ENCODE measurements around the gene ADAM10. TPM values are rescaled to one million over a fixed set of nuclear protein-coding genes. Genes with fewer than 3 reads are reported as not detected.

Gene ADAM10
- total and polyA plus RNA-seq, 11 donors: 8.4 to 128 (median 67.0) TPM

- no peak for DNase-seq
- 93 to 97% (median 94%) methylated on average over 6 of the region's 6 CpGs for WGBS, 4 donors
- peaks cover 0 to 72% (median 29%) of the 10 kb centered on the region in 9 donors for H3K36me3 ChIP-seq
Measured at GRCh38 chr15:58611731-58612676, 137.5 kb downstream of the ADAM10 start.

GRCh38 chr15:58608711-58609110 is 140.8 kb downstream of the ADAM10 start:
- Histone ChIP-seq H3K27me3 (no peaks in the 10 kb centered on the region), H3K36me3 (peaks cover 0 to 60% (median 42%) of the 10 kb centered on the region in 9 donors), H3K4me1 (peaks cover 0 to 15% (median 0%) of the 10 kb centered on the region in 12 donors), H3K27ac (no peak overlapping the region), H3K4me3 (no peak overlapping the region), H3K9me3 (peaks cover 0 to 8% (median under 1%) of the 10 kb centered on the region in 12 donors)
- TF ChIP-seq CTCF (IDR thresholded peaks at IDR 0.05): no peak
- no peak for TF ChIP-seq POLR2A (IDR thresholded peaks at IDR 0.05)
- 79 to 92% (median 87%) methylated on average over 1 of the region's 1 CpG for WGBS, 4 donors
- ATAC-seq (no peak), DNase-seq (no peak)
- intact Hi-C loops (cut with DNase I): no loop called here

More at GRCh38 chr15:58611731-58612676, 137.5 kb downstream of the ADAM10 start:
- Histone ChIP-seq H3K27me3 (no peaks in the 10 kb centered on the region), H3K4me3 (no peak overlapping the region), H3K9me3 (peaks cover 0 to 36% (median 14%) of the 10 kb centered on the region in 12 donors), H3K4me1 (peaks cover 0 to 15% (median 0%) of the 10 kb centered on the region in 12 donors), H3K27ac (no peak overlapping the region)
- intact Hi-C loops (cut with DNase I): no loop called here
- ATAC-seq: peak in 1 of 4 donors; percentile 27
- TF ChIP-seq POLR2A (IDR thresholded peaks at IDR 0.05) (no peak), CTCF (IDR thresholded peaks at IDR 0.05) (no peak)

GRCh38 chr15:58608129-58608590 is 141.3 kb downstream of the ADAM10 start:
- 67 to 80% (median 73%) methylated on average over 5 of the region's 5 CpGs for WGBS, 4 donors
- intact Hi-C loops (cut with DNase I): no loop called here
- peaks cover 0 to 2% (median 0%) of the 10 kb centered on the region in 12 donors for H3K9me3 ChIP-seq
- DNase-seq (no peak), ATAC-seq (no peak)
- no peak overlapping the region for H3K27ac ChIP-seq
- H3K4me1 ChIP-seq: peaks cover 0 to 15% (median 0%) of the 10 kb centered on the region in 12 donors
- TF ChIP-seq POLR2A (IDR thresholded peaks at IDR 0.05): no peak
- no peak for TF ChIP-seq CTCF (IDR thresholded peaks at IDR 0.05)
- H3K36me3 ChIP-seq: peaks cover 0 to 65% (median 45%) of the 10 kb centered on the region in 9 donors
- H3K4me3 ChIP-seq: no peak overlapping the region
- no peaks in the 10 kb centered on the region for H3K27me3 ChIP-seq

- intact Hi-C loops (cut with DNase I): no loop called here
- peaks cover 0 to 15% (median 0%) of the 10 kb centered on the region in 12 donors for H3K4me1 ChIP-seq
- ATAC-seq: no peak
- no peak overlapping the region for H3K4me3 ChIP-seq
- H3K36me3 ChIP-seq: peaks cover 0 to 75% (median 46%) of the 10 kb centered on the region in 9 donors
- H3K9me3 ChIP-seq: no peaks in the 10 kb centered on the region
- WGBS, 4 donors: 94 to 100% (median 99%) methylated on average over 4 of the region's 4 CpGs
- DNase-seq: no peak
- no peak for TF ChIP-seq CTCF (IDR thresholded peaks at IDR 0.05)
- no peak for TF ChIP-seq POLR2A (IDR thresholded peaks at IDR 0.05)
- no peaks in the 10 kb centered on the region for H3K27me3 ChIP-seq
- H3K27ac ChIP-seq: no peak overlapping the region
Measured at GRCh38 chr15:58606577-58607080, 142.9 kb downstream of the ADAM10 start.
